Activated T-cell treated with anti-CD3 and anti-CD28 coated beads for 4 hours (primary cell): ENCODE results near the gene ZYX.
A peak's percentile ranks its signal among the peaks of the same experiment; 100 is the strongest.

Experiments
- DNase-seq: peaks from one replicate; pipeline ENCODE4 v3.0.0-alpha.2; 2020

Gene ZYX, protein sequence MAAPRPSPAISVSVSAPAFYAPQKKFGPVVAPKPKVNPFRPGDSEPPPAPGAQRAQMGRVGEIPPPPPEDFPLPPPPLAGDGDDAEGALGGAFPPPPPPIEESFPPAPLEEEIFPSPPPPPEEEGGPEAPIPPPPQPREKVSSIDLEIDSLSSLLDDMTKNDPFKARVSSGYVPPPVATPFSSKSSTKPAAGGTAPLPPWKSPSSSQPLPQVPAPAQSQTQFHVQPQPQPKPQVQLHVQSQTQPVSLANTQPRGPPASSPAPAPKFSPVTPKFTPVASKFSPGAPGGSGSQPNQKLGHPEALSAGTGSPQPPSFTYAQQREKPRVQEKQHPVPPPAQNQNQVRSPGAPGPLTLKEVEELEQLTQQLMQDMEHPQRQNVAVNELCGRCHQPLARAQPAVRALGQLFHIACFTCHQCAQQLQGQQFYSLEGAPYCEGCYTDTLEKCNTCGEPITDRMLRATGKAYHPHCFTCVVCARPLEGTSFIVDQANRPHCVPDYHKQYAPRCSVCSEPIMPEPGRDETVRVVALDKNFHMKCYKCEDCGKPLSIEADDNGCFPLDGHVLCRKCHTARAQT

GRCh38 chr7:143380646-143381426 lies at the start of gene ZYX:
ZYX (plus strand) TSS chr7:143381345; CDS start chr7:143381572, 227 bp downstream.
- DNase-seq: peak; percentile 86

DNA sequence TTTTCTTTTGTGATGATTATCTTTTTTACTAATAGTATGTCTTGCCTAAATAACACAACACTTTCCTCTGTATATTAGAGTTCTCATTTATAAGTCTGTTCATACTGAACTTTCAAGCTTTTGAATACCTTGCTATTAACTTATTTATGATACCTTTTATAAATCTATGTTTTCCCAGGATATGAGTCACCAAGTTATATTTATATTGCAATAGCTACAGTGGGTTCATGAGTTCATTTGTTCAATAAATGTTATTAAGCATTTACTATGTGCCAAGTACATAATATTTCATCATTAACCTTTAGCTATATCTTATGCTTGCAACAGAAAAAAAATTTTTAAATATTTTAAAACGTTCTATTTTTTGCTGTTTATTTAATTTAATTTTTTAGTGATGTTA lies 46.9 kb upstream of the ZYX start:
- DNase-seq: no peak

- no peak for DNase-seq
Measured at GRCh38 chr7:143337216-143337615, 43.9 kb upstream of the ZYX start.

- no peak for DNase-seq
Measured at GRCh38 chr7:143341842-143342241, 39.3 kb upstream of the ZYX start.

DNA sequence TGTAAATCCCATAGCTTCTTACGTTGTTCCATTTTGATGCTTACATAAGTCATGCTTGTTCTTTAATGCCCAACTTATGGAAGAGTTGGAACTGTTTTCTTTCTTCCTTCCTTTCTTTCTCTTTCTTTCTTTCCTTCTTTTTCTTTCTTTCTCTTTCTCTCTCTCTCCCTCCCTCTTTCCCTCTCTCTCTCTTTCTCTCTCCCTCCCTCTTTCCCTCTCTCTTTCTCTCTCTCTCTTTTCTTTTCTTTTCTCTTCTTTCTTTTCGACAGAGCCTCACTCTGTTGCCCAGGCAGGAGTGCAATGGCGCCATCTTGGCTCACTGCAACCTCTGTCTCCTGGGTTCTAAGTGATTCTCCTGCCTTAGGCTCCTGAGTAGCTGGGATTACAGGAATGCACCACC lies 37.5 kb upstream of the ZYX start:
- no peak for DNase-seq

DNA sequence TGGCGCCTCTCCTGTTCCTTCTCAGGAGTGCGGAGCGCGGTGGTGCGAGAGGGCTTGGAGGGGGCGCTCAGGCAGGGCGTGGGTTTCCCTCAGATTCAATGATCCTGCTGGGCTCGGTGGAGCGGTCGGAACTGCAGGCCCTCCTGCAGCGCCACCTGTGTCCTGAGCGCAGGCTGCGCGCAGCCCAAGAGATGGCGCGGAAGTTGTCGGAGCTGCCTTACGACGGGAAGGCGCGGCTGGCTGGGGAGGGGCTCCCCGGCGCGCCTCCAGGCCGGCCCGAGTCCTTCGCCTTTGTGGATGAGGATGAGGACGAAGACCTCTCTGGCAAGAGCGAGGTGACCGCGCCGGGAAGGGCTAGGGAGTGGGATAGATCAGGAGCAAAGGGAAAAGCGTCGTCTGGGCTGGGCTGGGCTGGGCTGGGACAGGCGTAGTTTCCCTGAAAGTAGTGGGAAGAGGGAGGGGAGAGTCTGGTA lies 35.7 kb upstream of the ZYX start:
- DNase-seq: peak; percentile 44

DNA sequence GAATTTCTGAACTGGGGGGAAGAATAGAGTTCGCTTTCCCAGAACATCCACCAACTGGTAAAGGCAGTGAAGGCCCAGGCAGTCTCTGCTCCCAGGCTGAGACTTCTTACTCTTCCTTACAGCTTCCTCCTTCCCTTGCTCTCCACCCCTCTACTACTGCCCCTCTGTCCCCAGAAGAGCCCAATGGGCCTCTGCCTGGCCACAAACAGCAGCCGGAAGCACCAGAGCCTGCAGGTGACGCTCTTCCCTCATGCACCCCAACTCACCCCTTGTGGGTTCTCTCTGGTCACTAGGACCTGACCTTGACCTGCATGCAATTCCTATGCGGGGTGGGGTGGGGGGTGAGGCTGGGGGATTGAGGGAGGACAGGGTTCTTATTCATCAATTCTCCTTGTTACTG lies 35.1 kb upstream of the ZYX start:
- no peak for DNase-seq

- DNase-seq: no peak
Measured at GRCh38 chr7:143347950-143348349, 33.2 kb upstream of the ZYX start.

DNA sequence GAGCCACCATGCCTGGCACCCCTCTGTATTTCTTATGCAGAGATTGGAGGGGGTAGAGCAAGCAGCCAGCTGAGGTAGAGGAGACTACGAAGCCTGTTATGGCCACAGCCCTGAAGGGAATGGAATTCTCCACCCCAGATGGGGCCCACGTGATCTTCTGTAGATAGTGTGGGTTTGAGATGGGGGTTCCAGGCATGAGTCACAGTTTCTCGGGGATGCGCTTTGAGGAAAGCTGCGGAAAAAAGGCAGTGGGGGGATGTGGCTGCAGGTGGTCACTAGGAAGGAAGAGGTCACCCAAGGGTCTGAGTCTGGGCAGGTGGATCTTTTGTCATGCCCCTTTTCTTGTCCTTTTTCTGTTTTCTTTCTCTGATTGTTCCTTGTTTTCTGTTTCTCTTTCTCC lies 30.1 kb upstream of the ZYX start:
- DNase-seq: no peak

GRCh38 chr7:143351574-143351973 lies 29.6 kb upstream of the ZYX start:
- DNase-seq: no peak

- DNase-seq: no peak
Measured at GRCh38 chr7:143352531-143353002, 28.6 kb upstream of the ZYX start.

- DNase-seq: no peak
Measured at GRCh38 chr7:143354376-143354775, 26.8 kb upstream of the ZYX start.

GRCh38 chr7:143354965-143355364 lies 26.2 kb upstream of the ZYX start:
- DNase-seq: no peak

DNA sequence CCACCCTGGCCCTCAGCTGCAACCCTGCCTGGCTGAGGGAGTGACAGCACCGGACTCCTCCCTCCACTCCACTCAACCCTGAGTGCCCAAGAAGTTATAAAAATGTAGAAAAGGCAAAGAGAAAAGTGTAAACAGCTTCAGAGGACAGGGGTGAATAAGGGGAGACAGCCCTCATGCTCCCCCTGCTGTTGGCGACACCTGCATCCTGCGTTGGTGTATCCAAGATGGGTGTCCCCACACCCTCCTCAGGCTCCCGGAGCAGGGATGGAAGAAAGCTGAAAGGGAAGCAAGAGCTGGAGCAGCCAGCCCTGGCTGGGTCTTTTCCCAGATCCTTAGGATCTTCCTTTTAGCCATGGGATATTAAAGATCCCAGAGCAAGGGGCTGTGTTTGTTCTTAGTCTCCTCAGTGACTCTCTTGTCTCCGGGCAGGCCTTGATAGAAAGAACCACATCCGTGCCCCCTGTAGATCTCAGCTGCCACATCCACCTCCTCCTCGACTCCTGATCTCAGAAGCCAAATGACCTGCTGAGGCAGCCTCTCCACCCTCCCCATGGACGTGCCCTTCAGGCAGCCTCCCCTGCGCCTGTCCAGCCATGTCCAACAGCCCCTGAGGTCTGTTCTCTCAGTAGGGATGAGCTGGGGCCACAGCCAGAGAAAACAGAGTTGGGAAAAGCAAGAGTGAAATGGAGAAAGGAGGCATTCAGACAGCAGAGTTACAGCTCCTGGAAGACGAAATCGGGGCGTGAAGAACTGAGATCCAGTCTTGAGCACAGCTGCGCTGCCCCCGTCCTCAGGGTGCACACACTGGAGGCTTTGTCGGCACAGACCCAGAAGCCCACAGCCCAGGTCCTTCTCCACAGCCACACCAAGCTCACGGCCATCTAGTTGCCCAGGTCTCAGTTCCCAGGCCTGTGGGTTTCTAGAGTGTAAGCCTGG lies 25.4 kb upstream of the ZYX start:
- DNase-seq: no peak

- no peak for DNase-seq
Measured at GRCh38 chr7:143356414-143357050, 24.6 kb upstream of the ZYX start.

DNA sequence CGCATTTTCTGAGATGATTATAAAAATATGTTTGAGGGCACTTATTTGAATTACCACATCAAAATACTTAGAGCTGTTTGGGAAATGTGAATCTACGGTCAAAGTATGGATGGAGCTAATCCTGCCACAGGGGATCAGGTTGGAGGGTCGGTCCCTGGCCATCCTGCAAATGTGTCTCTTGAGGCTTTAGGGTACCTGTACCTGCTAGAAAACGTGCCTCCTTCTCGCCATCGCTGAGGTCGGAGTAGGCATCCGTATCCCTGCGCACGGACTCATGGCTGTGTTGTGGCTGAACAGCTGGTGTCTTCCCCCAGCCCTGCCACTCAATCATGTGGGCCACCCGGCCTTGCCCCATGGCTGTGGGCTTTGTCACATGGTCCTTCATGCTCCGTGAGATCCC lies 22.5 kb upstream of the ZYX start:
- no peak for DNase-seq

DNA sequence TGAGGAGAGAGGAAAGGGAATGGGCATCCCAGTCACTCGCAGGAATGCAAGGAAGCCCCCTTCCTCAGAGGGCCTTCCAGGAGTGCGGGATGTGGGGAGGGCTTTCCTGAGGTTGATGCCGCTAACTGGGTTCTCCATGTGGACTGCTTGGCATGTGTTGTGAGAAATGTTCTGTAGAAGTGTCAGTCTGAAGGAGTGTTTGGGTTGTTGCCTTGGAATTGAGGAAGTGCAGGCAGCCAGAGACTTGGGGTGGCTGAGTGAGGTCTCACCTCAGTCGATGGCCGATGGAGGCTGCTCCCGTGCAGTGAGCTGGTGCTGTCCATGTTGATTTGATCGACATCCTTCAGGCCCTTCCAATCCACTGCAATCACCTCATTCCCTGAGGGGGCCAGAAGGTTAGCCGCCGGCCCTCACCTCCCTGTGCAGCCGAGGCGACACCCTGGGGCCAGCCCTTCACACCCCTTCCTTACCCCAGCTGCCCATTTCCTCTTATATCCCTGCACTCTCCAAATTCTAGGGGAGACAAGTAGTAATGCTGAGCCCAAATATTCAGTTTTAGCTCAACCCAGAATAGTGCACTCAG lies 21.3 kb upstream of the ZYX start:
- no peak for DNase-seq

DNA sequence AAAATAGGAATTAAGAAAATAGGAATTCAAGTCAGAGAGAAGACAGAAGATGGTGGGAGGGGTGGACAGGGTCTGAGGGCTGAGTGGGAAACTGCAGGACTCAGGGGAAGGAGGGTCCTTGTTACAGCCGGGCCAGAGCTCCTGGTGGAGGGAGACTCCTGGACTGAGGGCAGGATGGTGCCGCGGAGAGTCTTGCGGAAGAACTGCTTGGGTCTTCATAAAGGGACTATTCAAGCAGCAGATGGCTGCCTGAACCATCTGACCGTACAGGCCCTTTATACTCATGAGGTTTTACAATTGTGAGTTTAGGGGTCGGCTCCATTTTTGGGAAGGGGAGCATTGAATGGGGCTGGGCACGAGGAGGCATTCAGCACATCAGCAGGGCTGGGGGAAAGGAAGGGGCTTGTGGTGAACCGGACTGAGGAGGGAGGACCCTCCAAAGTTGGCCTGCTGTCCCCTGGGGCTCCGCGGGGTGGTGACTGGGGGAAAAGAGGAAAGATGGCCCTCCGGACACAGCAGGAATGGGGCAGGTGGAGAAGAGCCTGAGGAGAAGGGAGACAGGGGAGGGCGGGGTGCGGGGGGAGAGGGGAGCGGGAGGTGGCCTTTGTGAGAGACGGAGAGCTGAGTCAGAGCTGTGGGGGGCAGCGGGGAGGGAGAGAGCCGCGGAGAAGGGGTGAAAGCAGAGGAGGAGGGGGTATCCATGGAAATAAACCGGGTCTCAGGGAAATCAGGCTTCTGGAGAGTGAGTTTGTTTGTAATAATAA lies 20.2 kb upstream of the ZYX start:
- DNase-seq: no peak

- no peak for DNase-seq
Measured at GRCh38 chr7:143361552-143362130, 19.5 kb upstream of the ZYX start.
